Neural crest cell (in vitro differentiated cells): ENCODE measurements around the gene TREML1. TPM values are rescaled to one million over a fixed set of nuclear protein-coding genes. Genes with fewer than 3 reads are reported as not detected.

ENCODE experiments used
- DNase-seq: peaks from one replicate; pipeline ENCODE4 v3.0.0; 2021; ENCODE audit warnings: low read depth, mixed read lengths, low spot score
- H3K27ac Mint-ChIP-seq: one replicate; pipeline ENCODE4 v1.8.0; 2021; ENCODE audit warnings: mild to moderate bottlenecking, mixed read lengths; ENCODE audit not compliant: unreplicated experiment
- H3K27me3 Mint-ChIP-seq: 2 replicates; pipeline ENCODE4 v1.8.0; 2021; ENCODE audit warnings: low read depth, mild to moderate bottlenecking, mixed read lengths
- H3K36me3 Mint-ChIP-seq: 2 replicates; pipeline ENCODE4 v1.8.0; 2021; ENCODE audit warnings: low read depth, mild to moderate bottlenecking, mixed read lengths
- H3K4me1 Mint-ChIP-seq: 2 replicates; pipeline ENCODE4 v1.8.0; 2021; ENCODE audit warnings: mixed read lengths
- H3K4me3 Mint-ChIP-seq: one replicate; pipeline ENCODE4 v1.8.0; 2021; ENCODE audit warnings: mild to moderate bottlenecking, mixed read lengths
- H3K9me3 Mint-ChIP-seq: 2 replicates; pipeline ENCODE4 v1.8.0; 2021; ENCODE audit warnings: mixed read lengths
- total RNA-seq: library from RNA; stranded (reverse); gene quantifications from 2 replicates; pipeline ENCODE4 v1.2.1, GENCODE V29; 2021
- TF ChIP-seq, protein P1 (sequence below): fragments of 200-600 bp; sonication (generic); conservative IDR thresholded peaks from 2 replicates; pipeline ENCODE4 v1.5.0; 2021; ENCODE audit warnings: antibody characterized with exemption, mild to moderate bottlenecking

Gene TREML1
- total RNA-seq, 1 donor from 2014 or later = not detected

DNA sequence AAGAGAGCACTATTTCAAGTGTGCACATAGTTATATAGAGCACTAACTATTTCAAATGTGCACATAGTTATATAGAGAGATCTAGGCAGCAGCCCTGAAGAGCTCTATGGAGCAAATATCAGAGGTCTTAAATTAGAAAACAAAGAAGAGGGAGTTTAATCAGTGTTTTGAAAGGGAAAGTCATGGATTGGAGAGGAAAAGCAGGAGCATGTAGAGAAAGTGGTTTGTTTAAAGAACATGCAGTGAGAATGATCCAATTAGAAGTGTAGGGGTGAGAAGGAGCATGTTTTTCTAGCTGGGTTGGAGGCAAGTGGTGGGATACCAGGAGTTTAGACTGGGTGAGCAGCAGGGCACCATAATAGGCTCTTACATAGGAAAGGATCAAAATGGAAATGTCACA lies 17.2 kb downstream of the TREML1 start:
- TF ChIP-seq, protein P1, sequence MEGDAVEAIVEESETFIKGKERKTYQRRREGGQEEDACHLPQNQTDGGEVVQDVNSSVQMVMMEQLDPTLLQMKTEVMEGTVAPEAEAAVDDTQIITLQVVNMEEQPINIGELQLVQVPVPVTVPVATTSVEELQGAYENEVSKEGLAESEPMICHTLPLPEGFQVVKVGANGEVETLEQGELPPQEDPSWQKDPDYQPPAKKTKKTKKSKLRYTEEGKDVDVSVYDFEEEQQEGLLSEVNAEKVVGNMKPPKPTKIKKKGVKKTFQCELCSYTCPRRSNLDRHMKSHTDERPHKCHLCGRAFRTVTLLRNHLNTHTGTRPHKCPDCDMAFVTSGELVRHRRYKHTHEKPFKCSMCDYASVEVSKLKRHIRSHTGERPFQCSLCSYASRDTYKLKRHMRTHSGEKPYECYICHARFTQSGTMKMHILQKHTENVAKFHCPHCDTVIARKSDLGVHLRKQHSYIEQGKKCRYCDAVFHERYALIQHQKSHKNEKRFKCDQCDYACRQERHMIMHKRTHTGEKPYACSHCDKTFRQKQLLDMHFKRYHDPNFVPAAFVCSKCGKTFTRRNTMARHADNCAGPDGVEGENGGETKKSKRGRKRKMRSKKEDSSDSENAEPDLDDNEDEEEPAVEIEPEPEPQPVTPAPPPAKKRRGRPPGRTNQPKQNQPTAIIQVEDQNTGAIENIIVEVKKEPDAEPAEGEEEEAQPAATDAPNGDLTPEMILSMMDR = no peak
- Mint-ChIP-seq H3K27ac (no peak overlapping the region), H3K4me1 (peaks cover 12% of the 10 kb centered on the region), H3K4me3 (no peak overlapping the region), H3K36me3 (no peaks in the 10 kb centered on the region), H3K9me3 (no peaks in the 10 kb centered on the region), H3K27me3 (no peaks in the 10 kb centered on the region)
- no peak for DNase-seq

DNA sequence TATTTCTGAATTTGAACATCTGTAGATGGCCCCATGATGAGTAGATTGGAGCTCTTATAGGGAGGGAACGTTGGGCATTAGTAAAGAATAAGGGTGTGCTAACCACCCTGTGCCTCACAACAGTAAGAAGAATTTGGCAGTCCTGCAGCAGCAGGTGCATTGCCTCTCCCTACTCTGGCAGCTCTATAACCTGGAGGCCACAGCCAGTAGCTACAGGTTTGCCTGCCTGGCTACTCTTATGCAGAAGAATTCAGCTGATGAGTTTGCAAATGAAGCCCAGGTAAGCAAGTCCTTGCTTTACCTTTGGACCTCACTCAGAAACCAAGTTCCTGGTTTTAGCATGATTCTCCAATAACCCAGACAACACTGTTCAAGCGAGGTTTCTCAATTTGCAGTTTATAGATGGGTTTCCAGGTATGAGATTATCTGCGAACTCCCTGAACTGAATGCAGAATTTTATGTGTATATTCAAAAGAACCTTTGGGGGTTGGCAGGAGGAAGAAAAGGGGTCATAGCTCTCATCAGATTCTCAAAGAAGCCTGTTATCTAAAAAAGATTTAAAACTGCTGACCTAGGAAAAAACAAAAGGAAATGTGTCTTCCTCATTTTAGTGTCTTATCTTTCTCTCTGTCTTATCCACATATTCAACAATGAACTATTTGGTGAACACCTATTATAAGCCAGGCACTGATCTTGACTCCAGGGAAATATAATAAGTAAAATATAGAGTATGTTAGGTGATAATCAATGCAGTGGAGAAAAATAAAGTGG lies 18.9 kb downstream of the TREML1 start:
- TF ChIP-seq, protein P1 = no peak
- Mint-ChIP-seq H3K27ac (no peak overlapping the region), H3K9me3 (no peaks in the 10 kb centered on the region), H3K4me3 (no peak overlapping the region), H3K4me1 (peaks cover 9% of the 10 kb centered on the region), H3K36me3 (no peaks in the 10 kb centered on the region), H3K27me3 (no peaks in the 10 kb centered on the region)
- DNase-seq = no peak

DNA sequence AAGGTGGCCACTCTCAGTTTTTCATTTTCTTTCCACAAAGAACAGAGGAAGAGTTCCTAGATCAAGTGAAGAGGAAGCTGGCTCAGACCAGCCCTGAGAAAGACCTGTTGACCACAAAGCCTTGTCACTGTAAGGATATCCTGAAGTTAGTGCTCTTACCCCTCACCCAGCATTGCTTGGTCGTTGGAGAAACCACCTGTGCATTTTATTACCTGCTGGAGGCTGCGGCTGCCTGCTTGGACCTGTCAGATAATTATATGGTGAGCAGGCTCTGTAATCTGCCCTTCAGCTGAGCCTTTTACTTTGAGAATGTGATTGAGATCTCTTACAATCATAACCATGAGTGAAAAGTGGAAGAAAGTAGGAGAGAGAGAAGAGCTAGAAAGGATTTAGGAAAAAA lies 21.9 kb downstream of the TREML1 start:
- H3K9me3 Mint-ChIP-seq = no peaks in the 10 kb centered on the region
- no peak for DNase-seq
- H3K36me3 Mint-ChIP-seq = no peaks in the 10 kb centered on the region
- H3K27ac Mint-ChIP-seq = no peak overlapping the region
- no peaks in the 10 kb centered on the region for H3K4me1 Mint-ChIP-seq
- no peaks in the 10 kb centered on the region for H3K27me3 Mint-ChIP-seq
- H3K4me3 Mint-ChIP-seq = no peak overlapping the region
- TF ChIP-seq, protein P1 = no peak

- DNase-seq = no peak
- H3K9me3 Mint-ChIP-seq = no peaks in the 10 kb centered on the region
- no peak overlapping the region for H3K27ac Mint-ChIP-seq
- TF ChIP-seq, protein P1 = no peak
- H3K4me3 Mint-ChIP-seq = no peak overlapping the region
- peaks cover 6% of the 10 kb centered on the region for H3K36me3 Mint-ChIP-seq
- no peaks in the 10 kb centered on the region for H3K27me3 Mint-ChIP-seq
- no peaks in the 10 kb centered on the region for H3K4me1 Mint-ChIP-seq
These were observed 28.9 kb downstream of the TREML1 start for GRCh38 chr6:41125282-41125681.

DNA sequence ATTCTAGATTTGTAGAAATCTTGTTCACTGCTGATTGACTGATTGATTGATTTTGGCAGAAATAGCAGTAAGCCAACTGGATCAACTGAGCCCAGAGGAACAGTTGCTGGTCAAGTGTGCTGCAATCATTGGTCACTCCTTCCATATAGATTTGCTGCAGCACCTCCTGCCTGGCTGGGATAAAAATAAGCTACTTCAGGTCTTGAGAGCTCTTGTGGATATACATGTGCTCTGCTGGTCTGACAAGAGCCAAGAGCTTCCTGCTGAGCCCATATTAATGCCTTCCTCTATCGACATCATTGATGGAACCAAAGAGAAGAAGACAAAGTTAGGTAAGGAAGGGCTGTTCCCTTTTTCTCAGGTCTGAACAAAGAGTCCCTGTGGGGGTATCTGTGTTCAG lies 31.2 kb downstream of the TREML1 start:
- no peaks in the 10 kb centered on the region for H3K9me3 Mint-ChIP-seq
- H3K27ac Mint-ChIP-seq = no peak overlapping the region
- H3K4me1 Mint-ChIP-seq = peaks cover 6% of the 10 kb centered on the region
- H3K27me3 Mint-ChIP-seq = no peaks in the 10 kb centered on the region
- no peak overlapping the region for H3K4me3 Mint-ChIP-seq
- DNase-seq = no peak
- peaks cover 6% of the 10 kb centered on the region for H3K36me3 Mint-ChIP-seq
- TF ChIP-seq, protein P1 = no peak
